Coronary artery (tissue), 2 donors: ENCODE measurements around the gene TTC28.
A peak's percentile ranks its signal among the peaks of the same experiment; 100 is the strongest.

Source experiments
- DNase-seq: peaks from one replicate; pipeline ENCODE4 v3.0.0-alpha.2; 2017; ENCODE audit warnings: low spot score
- H3K27ac ChIP-seq, 2 donors: fragments of 200-600 bp; sonication (generic); one replicate each; pipeline ENCODE4 v1.5.1; 2016 to 2019
- H3K4me3 ChIP-seq: fragments of 200-600 bp; sonication (generic); 2 replicates; pipeline ENCODE4 v1.5.1; 2016; ENCODE audit warnings: mild to moderate bottlenecking, moderate library complexity
- CTCF ChIP-seq: fragments of 200-600 bp; sonication (generic); IDR thresholded peaks from one replicate; pipeline ENCODE4 v1.5.1; 2019; ENCODE audit warnings: antibody characterized with exemption

TTC28 gene

DNA sequence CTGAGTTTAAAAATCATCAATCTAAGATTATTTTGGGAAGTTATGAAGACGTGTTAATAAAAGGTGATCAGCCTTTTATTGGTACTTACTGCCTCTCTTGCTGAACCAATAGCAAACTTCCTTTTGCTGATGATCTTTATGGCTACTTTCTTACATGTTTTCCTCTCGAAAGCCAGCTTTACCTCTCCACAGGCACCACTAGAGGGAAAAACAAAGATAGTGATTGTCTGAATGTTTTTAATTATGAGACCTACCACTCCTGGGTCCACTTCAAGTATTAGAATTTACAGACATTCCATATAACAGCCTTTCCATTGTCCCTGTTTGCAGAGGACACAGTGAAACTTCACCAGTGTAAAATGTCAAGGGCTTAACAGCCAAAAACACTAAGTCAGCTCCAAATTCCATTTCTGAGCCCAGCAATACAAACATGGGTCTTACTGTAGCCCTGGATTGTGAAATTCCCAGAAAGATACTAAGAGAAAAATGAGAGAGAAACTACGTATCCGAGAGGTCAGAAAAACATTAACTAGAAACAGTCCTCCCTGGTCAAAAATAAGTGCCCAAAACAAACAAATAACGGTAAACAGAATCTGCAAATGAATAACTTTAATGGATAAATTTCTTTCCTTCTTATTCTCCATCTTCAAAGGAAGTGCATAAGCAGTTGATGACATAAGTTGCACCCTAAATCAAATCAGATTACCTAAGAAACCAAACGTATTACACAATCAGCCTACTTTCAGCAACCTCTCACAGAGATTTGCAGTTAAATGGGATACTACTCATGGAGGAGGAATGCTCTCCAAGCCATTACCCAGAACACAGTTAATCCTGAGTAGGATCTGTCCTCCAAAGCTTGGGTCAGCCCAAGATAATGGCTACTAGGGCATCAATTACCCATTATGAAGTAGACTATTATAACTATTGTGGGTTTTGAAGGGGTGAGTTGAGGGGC, 32.5 kb upstream of the TTC28 start:
- no peak for TF ChIP-seq CTCF
- Histone ChIP-seq H3K4me3 (peak overlapping the region; percentile 30), H3K27ac (peak overlapping the region; percentile 1 to 70)
- no peak for DNase-seq

- DNase-seq = no peak
- Histone ChIP-seq H3K4me3 (no peak overlapping the region), H3K27ac (no peak overlapping the region)
- no peak for TF ChIP-seq CTCF
These were observed 31.7 kb upstream of the TTC28 start for GRCh38 chr22:28711341-28711740.

- Histone ChIP-seq H3K27ac (peak overlapping the region in 1 of 2 donors; percentile 6), H3K4me3 (no peak overlapping the region)
- no peak for TF ChIP-seq CTCF
- no peak for DNase-seq
These were observed 31.0 kb upstream of the TTC28 start for GRCh38 chr22:28710576-28711191.

DNA sequence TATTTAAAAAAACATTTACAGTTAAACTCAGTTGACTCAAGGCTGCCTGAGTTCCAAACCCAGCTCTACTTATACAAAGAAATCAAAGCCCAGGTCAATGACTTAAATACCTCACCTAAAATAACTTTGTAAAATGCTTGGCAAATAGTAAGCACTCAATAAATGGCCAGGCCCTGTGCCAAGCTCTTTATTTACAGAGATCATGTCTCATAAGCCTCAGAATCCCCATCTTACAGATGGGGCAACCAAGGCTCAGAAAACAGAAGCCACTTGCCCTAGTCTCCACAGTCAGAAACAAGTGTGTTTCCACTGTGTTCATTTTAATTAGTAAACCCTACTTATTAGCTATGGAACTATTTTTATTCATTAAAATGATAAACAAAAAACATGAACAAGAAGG, 30.5 kb upstream of the TTC28 start:
- TF ChIP-seq CTCF = no peak
- Histone ChIP-seq H3K27ac (no peak overlapping the region), H3K4me3 (no peak overlapping the region)
- no peak for DNase-seq

DNA sequence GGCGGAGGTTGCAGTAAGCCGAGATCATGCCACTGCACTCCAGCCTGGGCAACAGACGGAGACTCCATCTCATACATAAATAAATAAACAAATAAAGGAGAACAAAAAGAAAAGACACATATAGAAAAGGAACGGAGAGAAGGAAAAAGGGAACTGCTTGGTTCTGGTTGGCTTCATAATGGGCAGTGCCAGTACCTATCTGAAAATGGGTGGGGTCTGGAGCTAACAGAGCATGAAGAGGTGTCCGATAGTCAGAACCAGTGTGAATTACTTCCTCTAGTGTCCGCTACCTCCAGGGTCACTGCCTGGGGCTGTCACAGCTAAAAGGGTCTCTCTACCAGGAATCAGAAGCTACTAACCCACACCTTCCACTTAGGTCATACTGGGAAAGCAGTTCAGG, 27.2 kb upstream of the TTC28 start:
- no peak for TF ChIP-seq CTCF
- DNase-seq = no peak
- no peak overlapping the region for H3K27ac ChIP-seq
- no peak overlapping the region for H3K4me3 ChIP-seq

- no peak for TF ChIP-seq CTCF
- H3K27ac ChIP-seq = no peak overlapping the region
- no peak for DNase-seq
- H3K4me3 ChIP-seq = no peak overlapping the region
These were observed 23.8 kb upstream of the TTC28 start for GRCh38 chr22:28703436-28703835.
